Measurements from ENCODE around the gene PPM1H.

Gene PPM1H

DNA sequence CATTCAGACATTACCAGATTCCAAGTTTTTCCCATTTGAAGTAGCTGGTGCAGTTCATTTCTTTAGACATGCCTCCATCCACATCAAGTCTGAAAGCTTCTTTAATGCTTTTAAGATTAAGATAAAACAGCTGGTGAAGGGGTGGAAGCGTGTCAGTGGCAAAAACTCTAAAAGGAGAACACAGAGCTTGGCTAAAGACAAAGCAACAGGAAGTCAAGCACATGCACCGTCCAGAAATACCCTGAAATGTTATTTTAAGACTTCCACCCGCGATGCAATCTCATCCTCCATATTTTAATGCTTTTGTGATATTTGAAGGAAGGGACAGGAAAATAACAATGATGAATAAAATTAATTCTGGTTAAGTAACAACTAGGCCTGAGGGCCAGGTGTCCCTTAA is 31.8 kb downstream of the PPM1H start:
- DNase-seq: no peak
- no peak overlapping the region for H3K27ac ChIP-seq

GRCh38 chr12:62900686-62901272 is 34.2 kb downstream of the PPM1H start:
- intact Hi-C loops (cut with DNase I; ENCODE audit: low total_unique reads): no loop called here
- Histone ChIP-seq H3K4me3 (no peak overlapping the region), H3K27ac (no peak overlapping the region), H3K36me3 (no peaks in the 10 kb centered on the region), H3K4me1 (peaks cover 0 to 8% (median 2%) of the 10 kb centered on the region in 4 donors), H3K27me3 (no peaks in the 10 kb centered on the region), H3K9me3 (no peaks in the 10 kb centered on the region)
- TF ChIP-seq CTCF (IDR thresholded peaks at IDR 0.05): no peak
- DNase-seq: no peak

More for the DNA sequence above, 31.8 kb downstream of the PPM1H start:
- Histone ChIP-seq H3K9me3 (no peaks in the 10 kb centered on the region), H3K4me3 (no peak overlapping the region), H3K27me3 (no peaks in the 10 kb centered on the region), H3K36me3 (no peaks in the 10 kb centered on the region), H3K4me1 (peaks cover 0 to 24% (median 12%) of the 10 kb centered on the region in 4 donors)
- intact Hi-C loops (cut with DNase I; ENCODE audit: low total_unique reads): no loop called here
- TF ChIP-seq CTCF (IDR thresholded peaks at IDR 0.05): no peak

DNA sequence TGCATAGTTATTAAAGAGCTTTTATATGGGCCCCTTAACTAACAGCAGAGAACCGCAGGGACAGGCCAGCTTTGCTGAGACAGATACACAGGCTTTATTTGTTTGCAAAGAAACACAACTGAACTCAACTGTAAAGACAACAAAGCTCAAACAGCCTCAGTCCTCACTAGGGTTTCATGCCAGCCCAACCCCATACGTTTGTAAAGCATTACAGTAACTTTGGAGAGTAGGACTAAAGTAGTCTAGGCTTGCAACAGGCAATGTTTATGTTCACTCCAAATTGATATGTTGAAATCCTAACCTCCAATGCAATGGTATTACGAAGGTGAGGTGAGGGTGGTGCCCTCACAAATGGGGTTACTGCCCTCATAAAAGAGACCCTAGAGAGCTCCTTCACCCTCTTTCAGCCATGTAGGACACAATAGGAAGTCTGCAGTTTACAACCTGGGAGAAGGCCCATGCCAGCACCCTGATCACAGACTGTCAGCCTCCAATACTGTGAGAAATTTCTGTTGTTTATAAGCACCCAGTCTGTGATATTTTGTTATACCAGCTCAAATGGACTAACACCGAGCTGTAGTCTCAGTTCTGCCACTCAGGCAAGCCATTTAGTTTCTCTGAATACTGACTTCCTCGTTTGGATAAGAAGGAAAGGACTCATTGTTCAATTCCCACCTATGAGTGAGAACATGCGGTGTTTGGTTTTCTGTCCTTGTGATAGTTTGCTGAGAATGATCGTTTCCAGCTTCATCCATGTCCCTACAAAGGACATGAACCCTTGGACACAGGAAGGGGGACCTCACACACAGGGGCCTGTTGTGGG is 35.2 kb downstream of the PPM1H start:
- no peaks in the 10 kb centered on the region for H3K27me3 ChIP-seq
- H3K9me3 ChIP-seq: no peaks in the 10 kb centered on the region
- H3K27ac ChIP-seq: no peak overlapping the region
- no peak overlapping the region for H3K4me3 ChIP-seq
- peaks cover 0 to 6% (median 0%) of the 10 kb centered on the region in 4 donors for H3K4me1 ChIP-seq
- TF ChIP-seq CTCF (IDR thresholded peaks at IDR 0.05): no peak
- no peaks in the 10 kb centered on the region for H3K36me3 ChIP-seq
- DNase-seq: no peak
- intact Hi-C loops (cut with DNase I; ENCODE audit: low total_unique reads): no loop called here

GRCh38 chr12:62898526-62898925 is 36.4 kb downstream of the PPM1H start:
- TF ChIP-seq CTCF (IDR thresholded peaks at IDR 0.05): no peak

DNA sequence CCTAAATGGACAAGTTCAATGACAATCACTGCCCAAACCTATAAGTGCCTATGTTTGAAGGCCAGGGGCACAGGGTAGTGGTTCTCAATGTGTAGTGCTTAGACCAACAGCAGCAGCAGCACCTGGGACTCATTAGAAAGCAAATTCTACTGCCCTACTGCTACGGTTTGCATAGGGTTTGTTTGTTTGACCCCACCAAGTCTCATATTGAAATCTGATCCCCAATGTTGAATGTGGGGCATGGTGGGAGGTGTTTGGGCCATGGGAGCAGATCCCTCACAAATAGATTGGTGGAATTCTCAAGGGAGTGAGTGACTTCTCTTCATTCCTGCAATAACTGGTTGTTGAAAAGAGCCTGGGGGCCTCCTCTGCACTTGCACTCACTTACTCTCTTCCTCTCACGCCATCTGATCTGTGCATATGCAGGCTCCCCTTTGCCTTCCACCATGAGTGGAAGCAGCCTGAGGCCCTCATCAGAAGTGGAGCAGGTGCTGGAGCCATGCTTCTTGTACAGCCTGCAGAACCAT is 39.5 kb downstream of the PPM1H start:
- TF ChIP-seq CTCF (IDR thresholded peaks at IDR 0.05): no peak
- Histone ChIP-seq H3K27me3 (no peaks in the 10 kb centered on the region), H3K4me1 (peaks cover 0 to 15% (median 0%) of the 10 kb centered on the region in 4 donors), H3K4me3 (no peak overlapping the region), H3K36me3 (no peaks in the 10 kb centered on the region), H3K9me3 (no peaks in the 10 kb centered on the region), H3K27ac (no peak overlapping the region)
- intact Hi-C loops (cut with DNase I; ENCODE audit: low total_unique reads): no loop called here
- DNase-seq: no peak

More at GRCh38 chr12:62898526-62898925, 36.4 kb downstream of the PPM1H start:
- H3K4me1 ChIP-seq: peaks cover 0 to 6% (median under 1%) of the 10 kb centered on the region in 4 donors
- H3K4me3 ChIP-seq: no peak overlapping the region
- no peaks in the 10 kb centered on the region for H3K36me3 ChIP-seq
- DNase-seq: no peak
- no peak overlapping the region for H3K27ac ChIP-seq
- intact Hi-C loops (cut with DNase I; ENCODE audit: low total_unique reads): no loop called here
- no peaks in the 10 kb centered on the region for H3K27me3 ChIP-seq
- no peaks in the 10 kb centered on the region for H3K9me3 ChIP-seq
